ENCODE results near the gene ADAMTS18.

ADAMTS18 gene

DNA sequence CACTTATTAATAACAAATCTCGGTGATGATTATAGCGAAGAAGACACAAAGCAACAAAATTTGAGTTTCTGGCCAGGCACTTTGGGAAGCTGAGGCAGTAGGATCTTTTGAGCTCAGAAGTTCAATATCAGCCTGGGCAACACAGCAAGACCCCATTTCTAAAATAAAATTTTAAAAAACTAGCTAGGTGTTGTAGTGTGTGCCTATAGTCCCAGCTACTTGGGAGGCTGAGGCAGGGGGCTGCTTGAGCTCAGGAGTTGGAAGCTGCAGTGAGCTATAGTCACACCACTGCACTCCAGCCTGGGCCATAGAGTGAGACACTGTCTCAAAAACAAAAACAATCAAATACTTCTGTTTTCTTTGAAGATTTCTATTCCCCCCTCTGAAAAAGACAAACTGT is 130.7 kb downstream of the ADAMTS18 start:
- H3K27me3 ChIP-seq: no peaks in the 10 kb centered on the region
- TF ChIP-seq, protein P1, sequence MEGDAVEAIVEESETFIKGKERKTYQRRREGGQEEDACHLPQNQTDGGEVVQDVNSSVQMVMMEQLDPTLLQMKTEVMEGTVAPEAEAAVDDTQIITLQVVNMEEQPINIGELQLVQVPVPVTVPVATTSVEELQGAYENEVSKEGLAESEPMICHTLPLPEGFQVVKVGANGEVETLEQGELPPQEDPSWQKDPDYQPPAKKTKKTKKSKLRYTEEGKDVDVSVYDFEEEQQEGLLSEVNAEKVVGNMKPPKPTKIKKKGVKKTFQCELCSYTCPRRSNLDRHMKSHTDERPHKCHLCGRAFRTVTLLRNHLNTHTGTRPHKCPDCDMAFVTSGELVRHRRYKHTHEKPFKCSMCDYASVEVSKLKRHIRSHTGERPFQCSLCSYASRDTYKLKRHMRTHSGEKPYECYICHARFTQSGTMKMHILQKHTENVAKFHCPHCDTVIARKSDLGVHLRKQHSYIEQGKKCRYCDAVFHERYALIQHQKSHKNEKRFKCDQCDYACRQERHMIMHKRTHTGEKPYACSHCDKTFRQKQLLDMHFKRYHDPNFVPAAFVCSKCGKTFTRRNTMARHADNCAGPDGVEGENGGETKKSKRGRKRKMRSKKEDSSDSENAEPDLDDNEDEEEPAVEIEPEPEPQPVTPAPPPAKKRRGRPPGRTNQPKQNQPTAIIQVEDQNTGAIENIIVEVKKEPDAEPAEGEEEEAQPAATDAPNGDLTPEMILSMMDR (IDR thresholded peaks at IDR 0.05): no peak
- no peaks in the 10 kb centered on the region for H3K9me3 ChIP-seq
- H3K36me3 ChIP-seq: no peaks in the 10 kb centered on the region
- no peak overlapping the region for H3K4me3 ChIP-seq (ENCODE audit: low read depth in 1 of 2, low read length in 1 of 2)
- no peak overlapping the region for H3K27ac ChIP-seq
- H3K4me1 ChIP-seq (ENCODE audit: control insufficient read depth in 1 of 2, insufficient read depth in 1 of 2, low read depth in 1 of 2, low read length in 1 of 2): no peaks in the 10 kb centered on the region

DNA sequence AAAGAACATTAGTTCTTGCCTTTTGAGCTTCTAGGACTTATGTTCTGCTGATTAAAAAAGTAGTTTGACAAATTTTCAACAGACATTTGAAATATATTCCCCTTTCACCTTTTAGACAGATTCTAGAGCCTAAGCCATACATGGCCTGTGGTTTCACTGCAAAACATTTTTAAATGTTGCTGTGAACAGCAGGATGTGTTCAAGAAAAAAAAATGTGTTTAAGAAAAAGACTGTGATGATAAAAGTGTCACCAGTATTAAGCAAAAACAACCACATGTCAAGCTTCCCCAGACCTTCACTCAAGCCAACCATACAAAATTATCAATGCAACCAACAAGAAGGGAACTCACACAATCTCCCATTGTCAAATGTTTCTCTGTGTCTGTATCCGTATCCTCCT is 132.2 kb downstream of the ADAMTS18 start:
- Histone ChIP-seq H3K27ac (no peak overlapping the region), H3K9me3 (no peaks in the 10 kb centered on the region), H3K4me1 (ENCODE audit: control insufficient read depth in 1 of 2, insufficient read depth in 1 of 2, low read depth in 1 of 2, low read length in 1 of 2) (no peaks in the 10 kb centered on the region), H3K27me3 (no peaks in the 10 kb centered on the region), H3K36me3 (no peaks in the 10 kb centered on the region), H3K4me3 (ENCODE audit: low read depth in 1 of 2, low read length in 1 of 2) (no peak overlapping the region)
- TF ChIP-seq, protein P1 (IDR thresholded peaks at IDR 0.05): no peak

GRCh38 chr16:77302249-77302648 is 132.6 kb downstream of the ADAMTS18 start:
- no peak overlapping the region for H3K27ac ChIP-seq
- H3K36me3 ChIP-seq: no peaks in the 10 kb centered on the region
- TF ChIP-seq, protein P1 (IDR thresholded peaks at IDR 0.05): no peak
- no peak overlapping the region for H3K4me3 ChIP-seq (ENCODE audit: low read depth in 1 of 2, low read length in 1 of 2)
- no peaks in the 10 kb centered on the region for H3K27me3 ChIP-seq
- no peaks in the 10 kb centered on the region for H3K4me1 ChIP-seq (ENCODE audit: control insufficient read depth in 1 of 2, insufficient read depth in 1 of 2, low read depth in 1 of 2, low read length in 1 of 2)
- no peaks in the 10 kb centered on the region for H3K9me3 ChIP-seq

DNA sequence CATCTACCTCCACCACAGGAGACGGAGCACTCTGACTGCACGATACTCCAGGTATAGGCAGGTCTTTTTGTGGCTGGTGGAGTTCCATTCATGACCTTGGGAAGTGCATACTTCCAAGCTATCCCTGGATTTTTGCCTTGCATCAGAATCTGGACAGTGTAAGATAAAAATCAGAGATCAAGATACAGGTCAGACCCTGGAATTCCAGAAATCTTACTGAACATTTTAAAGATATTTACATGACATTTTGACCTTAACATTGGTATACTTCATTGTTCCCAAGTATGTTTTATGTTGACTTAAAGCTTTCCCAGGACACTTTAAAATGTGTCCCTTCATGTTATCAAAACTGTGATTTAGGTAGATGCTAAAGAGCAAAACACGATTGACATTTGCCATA is 134.6 kb downstream of the ADAMTS18 start:
- Histone ChIP-seq H3K9me3 (no peaks in the 10 kb centered on the region), H3K27me3 (no peaks in the 10 kb centered on the region), H3K4me1 (ENCODE audit: control insufficient read depth in 1 of 2, insufficient read depth in 1 of 2, low read depth in 1 of 2, low read length in 1 of 2) (no peaks in the 10 kb centered on the region), H3K36me3 (no peaks in the 10 kb centered on the region), H3K4me3 (ENCODE audit: low read depth in 1 of 2, low read length in 1 of 2) (no peak overlapping the region), H3K27ac (no peak overlapping the region)
- TF ChIP-seq, protein P1 (IDR thresholded peaks at IDR 0.05): no peak

DNA sequence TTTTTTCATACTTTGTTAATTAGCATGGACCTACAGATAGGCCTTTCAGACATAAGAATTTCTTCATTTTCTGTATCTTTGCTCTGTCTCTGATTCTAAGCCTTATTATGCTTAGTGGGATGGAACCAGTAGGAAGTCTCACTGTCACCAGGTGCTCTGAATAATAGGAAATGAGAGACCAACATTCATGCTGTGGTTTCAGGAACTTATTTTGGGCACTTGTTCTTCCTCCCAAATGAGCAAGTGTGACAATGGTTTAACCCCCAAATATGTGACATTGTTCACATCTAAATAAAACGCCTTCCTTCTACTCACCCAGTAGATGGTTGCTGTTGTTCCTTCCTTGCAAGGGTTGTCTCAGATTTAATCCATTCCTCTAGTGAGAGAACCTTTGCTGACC is 135.4 kb downstream of the ADAMTS18 start:
- Histone ChIP-seq H3K27me3 (no peaks in the 10 kb centered on the region), H3K36me3 (no peaks in the 10 kb centered on the region), H3K27ac (no peak overlapping the region), H3K9me3 (no peaks in the 10 kb centered on the region), H3K4me3 (ENCODE audit: low read depth in 1 of 2, low read length in 1 of 2) (no peak overlapping the region), H3K4me1 (ENCODE audit: control insufficient read depth in 1 of 2, insufficient read depth in 1 of 2, low read depth in 1 of 2, low read length in 1 of 2) (no peaks in the 10 kb centered on the region)
- TF ChIP-seq, protein P1 (IDR thresholded peaks at IDR 0.05): no peak

Measured in neutrophil (primary cell).